Keratinocyte (primary cell): ENCODE results near the gene C19orf12. TPM values are rescaled to one million over a fixed set of nuclear protein-coding genes. Genes with fewer than 3 reads are reported as not detected.

Experiments
- DNase-seq: peaks from one replicate; pipeline ENCODE4 v3.0.0-alpha.2; 2011; ENCODE audit warnings: low read depth, missing footprints, low spot score
- FAIRE-seq: peaks from 2 replicates; lab custom pipeline; 2011; peaks lifted over from hg19 to GRCh38; lab: Jason Lieb, UNC
- H2AFZ ChIP-seq: 2 replicates; pipeline ENCODE4 v1.6.0; 2012; ENCODE audit warnings: low read length, control low read depth, inconsistent platforms; ENCODE audit not compliant: control insufficient read depth
- H3K27ac ChIP-seq: 2 replicates; pipeline ENCODE4 v1.5.1; 2011; ENCODE audit warnings: low read length; ENCODE audit not compliant: control insufficient read depth, insufficient read depth
- H3K27me3 ChIP-seq: 3 replicates; pipeline ENCODE4 v1.6.0; 2011; ENCODE audit warnings: low read length; ENCODE audit not compliant: control insufficient read depth, insufficient read depth; ENCODE audit errors: extremely low read depth
- H3K36me3 ChIP-seq, 2 experiments: 2 replicates in 1 of 2; 3 replicates in 1 of 2; pipeline ENCODE4 v1.5.1; 2011; ENCODE audit warnings: low read length in 2 of 2, mild to moderate bottlenecking in 1 of 2; ENCODE audit not compliant: control insufficient read depth in 2 of 2, insufficient read depth in 2 of 2; ENCODE audit errors: extremely low read depth in 1 of 2
- H3K4me1 ChIP-seq: 3 replicates; pipeline ENCODE4 v1.5.1; 2011; ENCODE audit warnings: low read length; ENCODE audit not compliant: control insufficient read depth, insufficient read depth; ENCODE audit errors: extremely low read depth
- H3K4me2 ChIP-seq: 3 replicates; pipeline ENCODE4 v1.6.0; 2011; ENCODE audit warnings: low read depth, low read length; ENCODE audit not compliant: control insufficient read depth, insufficient read depth; ENCODE audit errors: extremely low read depth
- H3K4me3 ChIP-seq, 3 experiments: fragments of 200-600 bp in 1 of 3; sonication (generic) in 1 of 3; 2 replicates in 2 of 3; 3 replicates in 1 of 3; pipeline ENCODE4 v1.5.1; 2011 to 2016; ENCODE audit warnings: low read length in 3 of 3, mild to moderate bottlenecking in 3 of 3, control low read depth in 2 of 3, inconsistent platforms in 1 of 3, low read depth in 1 of 3, mixed read lengths in 1 of 3, mixed run types in 1 of 3, moderate library complexity in 1 of 3; ENCODE audit not compliant: control insufficient read depth in 2 of 3, insufficient read depth in 2 of 3; ENCODE audit errors: extremely low read depth in 1 of 3
- H3K79me2 ChIP-seq: 2 replicates; pipeline ENCODE4 v1.6.0; 2012; ENCODE audit warnings: low read length; ENCODE audit not compliant: control insufficient read depth, insufficient read depth
- H3K9ac ChIP-seq: 3 replicates; pipeline ENCODE4 v1.6.0; 2011; ENCODE audit warnings: low read length; ENCODE audit not compliant: control insufficient read depth, insufficient read depth; ENCODE audit errors: extremely low read depth
- H3K9me1 ChIP-seq: 3 replicates; pipeline ENCODE4 v1.6.0; 2011; ENCODE audit warnings: low read length; ENCODE audit not compliant: control insufficient read depth, insufficient read depth; ENCODE audit errors: extremely low read depth
- H3K9me3 ChIP-seq: 2 replicates; pipeline ENCODE4 v1.5.1; 2012; ENCODE audit warnings: low read depth, low read length; ENCODE audit not compliant: control insufficient read depth
- H4K20me1 ChIP-seq: 3 replicates; pipeline ENCODE4 v1.6.0; 2011; ENCODE audit warnings: low read length; ENCODE audit not compliant: control insufficient read depth, insufficient read depth; ENCODE audit errors: extremely low read depth
- EZH2 ChIP-seq: IDR thresholded peaks from one replicate; pipeline ENCODE4 v1.6.1; 2012; ENCODE audit warnings: inconsistent platforms, mild to moderate bottlenecking, low read length, moderate library complexity
- dilution Hi-C: fragments of 300-500 bp; cut with MboI; formaldehyde crosslinking; loops from one replicate; pipeline ENCODE4 v1.7.0; 2020; ENCODE audit warnings: low sequenced_read_pairs; ENCODE audit not compliant: extremely low pct_ligation_motif_present
- polyA plus RNA-seq, 5 experiments: library from polyadenylated mRNA; depleted of rRNA in 3 of 5; stranded (reverse) in 3 of 5; stranded (forward) in 1 of 5; unstranded in 1 of 5; fragments of >200 nt; gene quantifications; 1 replicate in 1 of 5; 2 replicates in 3 of 5; 3 replicates in 1 of 5; pipeline versions ENCODE4 v1.2.1 to v1.2.3, GENCODE V29; 2011 to 2012; ENCODE audit warnings: missing spikeins in 2 of 5, low read depth in 1 of 5, low replicate concordance in 1 of 5
- TF ChIP-seq, protein P1 (sequence below), 3 experiments: IDR thresholded peaks in 1 of 3; conservative IDR thresholded peaks in 1 of 3; optimal IDR thresholded peaks in 1 of 3; 2 replicates in 2 of 3; 3 replicates in 1 of 3; pipeline versions ENCODE3 to v1.5.1; 2011; ENCODE audit warnings: low read length in 3 of 3, mild to moderate bottlenecking in 3 of 3, moderate library complexity in 2 of 3, control low read depth in 1 of 3, inconsistent platforms in 1 of 3; ENCODE audit not compliant: insufficient read depth in 2 of 3; ENCODE audit errors: extremely low read depth in 1 of 3

Gene C19orf12
- polyA plus RNA-seq, 1 donor (not counting 4 experiments of a cell fraction or from before 2014, with no cell fraction given), result 12.3 TPM

DNA sequence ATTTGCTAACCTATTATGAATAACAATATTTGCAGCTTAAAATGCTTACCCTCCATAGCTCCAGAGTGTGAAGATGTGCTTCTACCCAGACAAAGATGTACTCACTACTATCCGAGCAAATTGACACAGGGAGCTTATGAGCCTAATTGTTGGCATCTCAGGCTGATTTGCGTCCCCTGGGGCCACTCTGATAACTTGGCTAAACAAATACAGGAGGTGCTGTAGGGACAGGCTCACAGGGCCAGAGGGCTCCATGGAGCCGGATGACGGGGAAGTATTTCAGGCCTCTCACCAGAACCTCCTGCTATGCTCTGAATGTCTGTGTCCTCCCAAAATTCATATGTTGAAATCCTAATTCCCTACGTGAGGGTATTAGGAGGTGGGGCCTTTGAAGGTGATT is 26.7 kb upstream of the C19orf12 start:
- no peak overlapping the region for H3K9ac ChIP-seq
- DNase-seq (no peak), FAIRE-seq (no peak)
- no peaks in the 10 kb centered on the region for H3K27me3 ChIP-seq
- no peaks in the 10 kb centered on the region for H3K9me1 ChIP-seq
- no peaks in the 10 kb centered on the region for H3K4me1 ChIP-seq
- H3K36me3 ChIP-seq, result no peaks in the 10 kb centered on the region
- no peak overlapping the region for H3K4me3 ChIP-seq
- TF ChIP-seq, protein P1, sequence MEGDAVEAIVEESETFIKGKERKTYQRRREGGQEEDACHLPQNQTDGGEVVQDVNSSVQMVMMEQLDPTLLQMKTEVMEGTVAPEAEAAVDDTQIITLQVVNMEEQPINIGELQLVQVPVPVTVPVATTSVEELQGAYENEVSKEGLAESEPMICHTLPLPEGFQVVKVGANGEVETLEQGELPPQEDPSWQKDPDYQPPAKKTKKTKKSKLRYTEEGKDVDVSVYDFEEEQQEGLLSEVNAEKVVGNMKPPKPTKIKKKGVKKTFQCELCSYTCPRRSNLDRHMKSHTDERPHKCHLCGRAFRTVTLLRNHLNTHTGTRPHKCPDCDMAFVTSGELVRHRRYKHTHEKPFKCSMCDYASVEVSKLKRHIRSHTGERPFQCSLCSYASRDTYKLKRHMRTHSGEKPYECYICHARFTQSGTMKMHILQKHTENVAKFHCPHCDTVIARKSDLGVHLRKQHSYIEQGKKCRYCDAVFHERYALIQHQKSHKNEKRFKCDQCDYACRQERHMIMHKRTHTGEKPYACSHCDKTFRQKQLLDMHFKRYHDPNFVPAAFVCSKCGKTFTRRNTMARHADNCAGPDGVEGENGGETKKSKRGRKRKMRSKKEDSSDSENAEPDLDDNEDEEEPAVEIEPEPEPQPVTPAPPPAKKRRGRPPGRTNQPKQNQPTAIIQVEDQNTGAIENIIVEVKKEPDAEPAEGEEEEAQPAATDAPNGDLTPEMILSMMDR (optimal IDR thresholded peaks at IDR 0.05 in 1 of 3, IDR thresholded peaks at IDR 0.05 in 1 of 3, conservative IDR thresholded peaks at IDR 0.05 in 1 of 3; ENCODE audit: extremely low read depth in 1 of 3, insufficient read depth in 2 of 3, low read length in 3 of 3), result no peak
- no peak for TF ChIP-seq EZH2
- no peak overlapping the region for H2AFZ ChIP-seq
- no peak overlapping the region for H3K27ac ChIP-seq
- no peak overlapping the region for H3K4me2 ChIP-seq
- H3K9me3 ChIP-seq, result no peaks in the 10 kb centered on the region
- H4K20me1 ChIP-seq, result no peaks in the 10 kb centered on the region
- dilution Hi-C loops, result loop anchor here (10.0 kb wide), 1 partner anchor 903 kb away; no protein-coding TSS in a partner anchor
- no peaks in the 10 kb centered on the region for H3K79me2 ChIP-seq

DNA sequence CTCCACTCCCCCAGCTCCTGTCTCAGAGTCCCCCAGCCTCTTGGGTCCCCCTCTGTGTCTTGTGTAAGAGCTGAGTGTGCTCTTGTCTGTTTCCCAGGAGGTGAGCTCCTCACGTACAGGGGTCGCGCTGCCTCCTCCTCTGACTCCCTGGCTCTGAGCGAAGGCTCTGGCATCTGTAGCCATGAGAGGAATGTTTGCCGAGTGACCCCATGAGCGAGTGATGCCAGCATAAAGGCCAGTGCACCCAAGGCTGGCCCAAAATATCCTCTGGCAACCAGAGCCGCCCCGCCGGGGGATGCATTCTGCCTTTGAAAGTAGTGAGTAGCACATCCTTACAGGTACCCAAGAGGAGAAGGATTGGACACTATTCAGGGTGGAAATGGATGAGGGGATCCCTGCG is 26.2 kb upstream of the C19orf12 start:
- no peaks in the 10 kb centered on the region for H3K79me2 ChIP-seq
- FAIRE-seq (no peak), DNase-seq (no peak)
- H3K4me3 ChIP-seq, result no peak overlapping the region
- no peak for TF ChIP-seq EZH2
- TF ChIP-seq, protein P1 (optimal IDR thresholded peaks at IDR 0.05 in 1 of 3, IDR thresholded peaks at IDR 0.05 in 1 of 3, conservative IDR thresholded peaks at IDR 0.05 in 1 of 3; ENCODE audit: extremely low read depth in 1 of 3, insufficient read depth in 2 of 3, low read length in 3 of 3), result no peak
- H3K4me1 ChIP-seq, result no peaks in the 10 kb centered on the region
- no peak overlapping the region for H3K9ac ChIP-seq
- H2AFZ ChIP-seq, result no peak overlapping the region
- H3K9me1 ChIP-seq, result no peaks in the 10 kb centered on the region
- no peaks in the 10 kb centered on the region for H3K9me3 ChIP-seq
- no peak overlapping the region for H3K4me2 ChIP-seq
- H3K36me3 ChIP-seq, result no peaks in the 10 kb centered on the region
- H3K27me3 ChIP-seq, result no peaks in the 10 kb centered on the region
- dilution Hi-C loops, result loop anchor here (10.0 kb wide), 1 partner anchor 904 kb away; no protein-coding TSS in a partner anchor
- no peak overlapping the region for H3K27ac ChIP-seq
- no peaks in the 10 kb centered on the region for H4K20me1 ChIP-seq
